Astrocyte (in vitro differentiated cells and primary cell): ENCODE results near the gene BRINP1. TPM values are rescaled to one million over a fixed set of nuclear protein-coding genes. Genes with fewer than 3 reads are reported as not detected.

Experiments
- DNase-seq: peaks from one replicate; pipeline ENCODE4 v3.0.0-alpha.2; 2010; ENCODE audit warnings: low read depth
- FAIRE-seq: peaks from 2 replicates; lab custom pipeline; 2011; peaks lifted over from hg19 to GRCh38; lab: Jason Lieb, UNC
- H2AFZ ChIP-seq: 2 replicates; pipeline ENCODE4 v1.6.0; 2012; ENCODE audit warnings: low read depth, low read length, inconsistent platforms
- H3K27ac ChIP-seq: 2 replicates; pipeline ENCODE4 v1.5.1; 2011; ENCODE audit warnings: low read depth, low read length, inconsistent platforms
- H3K27me3 ChIP-seq: 2 replicates; pipeline ENCODE4 v1.6.0; 2011; ENCODE audit warnings: low read length, inconsistent platforms; ENCODE audit not compliant: insufficient read depth
- H3K36me3 ChIP-seq: 2 replicates; pipeline ENCODE4 v1.5.1; 2011; ENCODE audit warnings: low read length, inconsistent platforms; ENCODE audit not compliant: insufficient read depth
- H3K4me1 ChIP-seq: 2 replicates; pipeline ENCODE4 v1.5.1; 2011; ENCODE audit warnings: low read length, inconsistent platforms; ENCODE audit not compliant: insufficient read depth
- H3K4me2 ChIP-seq: 2 replicates; pipeline ENCODE4 v1.6.0; 2012; ENCODE audit warnings: low read length, inconsistent platforms
- H3K4me3 ChIP-seq: 2 replicates; pipeline ENCODE4 v1.5.1; 2011; ENCODE audit warnings: low read depth, mild to moderate bottlenecking, low read length, inconsistent platforms; ENCODE audit not compliant: insufficient read depth
- H3K79me2 ChIP-seq: 2 replicates; pipeline ENCODE4 v1.6.0; 2012; ENCODE audit warnings: mild to moderate bottlenecking, low read length, inconsistent platforms; ENCODE audit not compliant: insufficient read depth
- H3K9ac ChIP-seq: 2 replicates; pipeline ENCODE4 v1.6.0; 2012; ENCODE audit warnings: mild to moderate bottlenecking, low read length, inconsistent platforms
- H3K9me3 ChIP-seq: 2 replicates; pipeline ENCODE4 v1.5.1; 2012; ENCODE audit warnings: low read depth, mild to moderate bottlenecking, low read length, inconsistent platforms; ENCODE audit not compliant: insufficient read depth
- H4K20me1 ChIP-seq: 2 replicates; pipeline ENCODE4 v1.6.0; 2012; ENCODE audit warnings: low read length, inconsistent platforms; ENCODE audit not compliant: insufficient read depth
- H3K27ac Mint-ChIP-seq: one replicate; pipeline ENCODE4 v1.8.0; 2021; ENCODE audit warnings: mild to moderate bottlenecking, mixed read lengths; ENCODE audit not compliant: unreplicated experiment
- H3K27me3 Mint-ChIP-seq: one replicate; pipeline ENCODE4 v1.8.0; 2021; ENCODE audit warnings: low read depth, mixed read lengths; ENCODE audit not compliant: unreplicated experiment
- H3K36me3 Mint-ChIP-seq: one replicate; pipeline ENCODE4 v1.8.0; 2021; ENCODE audit warnings: low read depth, mixed read lengths; ENCODE audit not compliant: unreplicated experiment
- H3K4me1 Mint-ChIP-seq: one replicate; pipeline ENCODE4 v1.8.0; 2021; ENCODE audit warnings: low read depth, mixed read lengths; ENCODE audit not compliant: unreplicated experiment
- H3K4me3 Mint-ChIP-seq: one replicate; pipeline ENCODE4 v1.8.0; 2021; ENCODE audit warnings: mild to moderate bottlenecking, moderate library complexity, mixed read lengths; ENCODE audit not compliant: unreplicated experiment
- H3K9me3 Mint-ChIP-seq: one replicate; pipeline ENCODE4 v1.8.0; 2021; ENCODE audit warnings: mild to moderate bottlenecking, mixed read lengths; ENCODE audit not compliant: unreplicated experiment
- EZH2 ChIP-seq: IDR thresholded peaks from 2 replicates; pipeline ENCODE4 v1.6.1; 2012; ENCODE audit warnings: mild to moderate bottlenecking, low read length, inconsistent platforms; ENCODE audit not compliant: insufficient read depth
- total RNA-seq: library from RNA; stranded (reverse); gene quantifications from 2 replicates; pipeline ENCODE4 v1.2.1, GENCODE V29; 2021
- TF ChIP-seq, protein P1 (sequence below): IDR thresholded peaks from 2 replicates; pipeline ENCODE4 v1.5.1; 2011; ENCODE audit warnings: low read depth, mild to moderate bottlenecking, inconsistent platforms, low read length, moderate library complexity; ENCODE audit not compliant: insufficient read depth

Gene BRINP1
- total RNA-seq, 1 donor from 2014 or later: 2.2 TPM

DNA sequence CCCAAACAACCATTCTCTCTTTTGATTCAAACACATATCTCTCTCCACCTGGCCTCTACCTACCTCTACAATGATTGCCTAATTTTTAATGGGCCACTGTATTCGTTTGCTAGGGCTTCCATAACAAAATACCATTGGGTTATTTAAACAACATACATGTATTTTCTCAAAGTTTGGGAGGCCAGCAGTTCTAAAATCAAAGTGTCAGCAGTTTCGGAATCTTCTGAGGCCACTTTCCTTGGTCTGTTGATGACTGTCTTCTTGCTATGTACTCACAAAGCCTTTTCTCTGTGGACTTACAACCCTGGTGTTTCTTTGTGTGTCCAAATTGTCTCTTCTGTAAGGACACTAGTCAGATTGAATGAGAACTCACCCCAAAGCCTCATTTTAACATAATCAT lies 214.7 kb downstream of the BRINP1 start:
- Histone ChIP-seq H3K27me3 (no peaks in the 10 kb centered on the region), H3K36me3 (no peaks in the 10 kb centered on the region), H2AFZ (no peak overlapping the region), H3K27ac (no peak overlapping the region), H3K4me2 (no peak overlapping the region), H4K20me1 (no peaks in the 10 kb centered on the region), H3K9ac (no peak overlapping the region), H3K9me3 (no peaks in the 10 kb centered on the region), H3K4me3 (no peak overlapping the region), H3K4me1 (no peaks in the 10 kb centered on the region), H3K79me2 (no peaks in the 10 kb centered on the region)
- TF ChIP-seq, protein P1, sequence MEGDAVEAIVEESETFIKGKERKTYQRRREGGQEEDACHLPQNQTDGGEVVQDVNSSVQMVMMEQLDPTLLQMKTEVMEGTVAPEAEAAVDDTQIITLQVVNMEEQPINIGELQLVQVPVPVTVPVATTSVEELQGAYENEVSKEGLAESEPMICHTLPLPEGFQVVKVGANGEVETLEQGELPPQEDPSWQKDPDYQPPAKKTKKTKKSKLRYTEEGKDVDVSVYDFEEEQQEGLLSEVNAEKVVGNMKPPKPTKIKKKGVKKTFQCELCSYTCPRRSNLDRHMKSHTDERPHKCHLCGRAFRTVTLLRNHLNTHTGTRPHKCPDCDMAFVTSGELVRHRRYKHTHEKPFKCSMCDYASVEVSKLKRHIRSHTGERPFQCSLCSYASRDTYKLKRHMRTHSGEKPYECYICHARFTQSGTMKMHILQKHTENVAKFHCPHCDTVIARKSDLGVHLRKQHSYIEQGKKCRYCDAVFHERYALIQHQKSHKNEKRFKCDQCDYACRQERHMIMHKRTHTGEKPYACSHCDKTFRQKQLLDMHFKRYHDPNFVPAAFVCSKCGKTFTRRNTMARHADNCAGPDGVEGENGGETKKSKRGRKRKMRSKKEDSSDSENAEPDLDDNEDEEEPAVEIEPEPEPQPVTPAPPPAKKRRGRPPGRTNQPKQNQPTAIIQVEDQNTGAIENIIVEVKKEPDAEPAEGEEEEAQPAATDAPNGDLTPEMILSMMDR: no peak
- no peak for TF ChIP-seq EZH2
- FAIRE-seq: no peak
- H3K4me3 Mint-ChIP-seq: no peak overlapping the region
- DNase-seq: no peak
- peaks cover 6% of the 10 kb centered on the region for H3K27me3 Mint-ChIP-seq
- H3K4me1 Mint-ChIP-seq: no peaks in the 10 kb centered on the region
- H3K9me3 Mint-ChIP-seq: no peaks in the 10 kb centered on the region
- no peak overlapping the region for H3K27ac Mint-ChIP-seq
- no peaks in the 10 kb centered on the region for H3K36me3 Mint-ChIP-seq

DNA sequence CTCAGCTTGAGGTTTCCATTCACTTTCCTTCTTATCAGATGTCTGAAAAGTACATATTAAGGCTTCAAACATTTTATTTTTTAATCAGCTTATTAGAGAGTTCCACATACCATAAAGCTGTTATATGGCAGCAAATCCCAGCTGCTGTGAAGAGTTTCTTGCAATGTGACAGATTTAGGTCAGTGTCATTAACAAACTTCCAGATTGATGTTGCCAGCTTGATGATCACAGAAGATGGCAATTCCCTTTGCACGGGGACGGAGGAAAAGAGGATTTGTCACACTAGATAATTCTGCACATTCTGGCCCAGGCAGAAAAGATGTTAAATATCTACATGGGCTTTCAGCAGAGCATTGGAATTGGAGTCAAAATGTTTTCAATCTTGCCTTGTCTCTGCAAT lies 215.8 kb downstream of the BRINP1 start:
- no peaks in the 10 kb centered on the region for H3K4me1 Mint-ChIP-seq
- no peak overlapping the region for H3K27ac ChIP-seq
- H3K4me3 Mint-ChIP-seq: no peak overlapping the region
- no peaks in the 10 kb centered on the region for H3K79me2 ChIP-seq
- no peaks in the 10 kb centered on the region for H3K9me3 ChIP-seq
- no peaks in the 10 kb centered on the region for H3K4me1 ChIP-seq
- no peaks in the 10 kb centered on the region for H4K20me1 ChIP-seq
- H3K27me3 ChIP-seq: no peaks in the 10 kb centered on the region
- no peak overlapping the region for H3K4me3 ChIP-seq
- H3K27ac Mint-ChIP-seq: no peak overlapping the region
- TF ChIP-seq EZH2: no peak
- TF ChIP-seq, protein P1: no peak
- no peak for DNase-seq
- H3K9ac ChIP-seq: no peak overlapping the region
- no peaks in the 10 kb centered on the region for H3K9me3 Mint-ChIP-seq
- no peaks in the 10 kb centered on the region for H3K36me3 Mint-ChIP-seq
- H3K36me3 ChIP-seq: no peaks in the 10 kb centered on the region
- H3K4me2 ChIP-seq: no peak overlapping the region
- H2AFZ ChIP-seq: no peak overlapping the region
- peaks cover 6% of the 10 kb centered on the region for H3K27me3 Mint-ChIP-seq
- no peak for FAIRE-seq

DNA sequence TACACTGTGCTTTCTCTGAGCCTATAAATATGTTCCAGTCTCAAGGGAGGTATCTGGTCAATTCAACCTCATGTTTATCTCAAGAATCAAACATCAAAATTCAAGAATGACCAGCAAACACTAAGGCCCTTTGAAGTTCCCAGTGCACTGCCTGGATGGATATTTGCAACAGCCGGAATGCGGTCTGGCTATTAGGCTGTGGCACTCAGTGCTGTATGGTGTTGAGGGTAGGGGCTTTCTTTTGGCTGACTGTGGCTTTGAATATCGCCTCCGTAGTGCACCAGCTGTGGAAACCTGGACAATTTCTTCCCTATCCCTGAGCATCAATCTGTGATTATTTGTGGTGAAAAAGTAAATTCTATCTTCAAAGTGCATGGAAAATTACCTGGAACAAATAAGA lies 220.4 kb downstream of the BRINP1 start:
- no peaks in the 10 kb centered on the region for H3K27me3 ChIP-seq
- Mint-ChIP-seq H3K4me1 (no peaks in the 10 kb centered on the region), H3K27ac (no peak overlapping the region), H3K9me3 (no peaks in the 10 kb centered on the region), H3K27me3 (peaks cover 4% of the 10 kb centered on the region), H3K36me3 (no peaks in the 10 kb centered on the region), H3K4me3 (no peak overlapping the region)
- no peak overlapping the region for H3K27ac ChIP-seq
- H2AFZ ChIP-seq: no peak overlapping the region
- TF ChIP-seq, protein P1: no peak
- TF ChIP-seq EZH2: no peak
- DNase-seq (no peak), FAIRE-seq (no peak)
- H3K4me3 ChIP-seq: no peak overlapping the region
- H3K36me3 ChIP-seq: no peaks in the 10 kb centered on the region
- H3K4me2 ChIP-seq: no peak overlapping the region
- H3K9ac ChIP-seq: no peak overlapping the region
- no peaks in the 10 kb centered on the region for H3K4me1 ChIP-seq
- H3K79me2 ChIP-seq: no peaks in the 10 kb centered on the region
- H3K9me3 ChIP-seq: no peaks in the 10 kb centered on the region
- H4K20me1 ChIP-seq: no peaks in the 10 kb centered on the region
